DMS 273 (cell line): Measurements from ENCODE around the gene EEIG2.
A peak's percentile ranks its signal among the peaks of the same experiment; 100 is the strongest.
"Not testable (repeated sequence)": the region's sequence is repeated elsewhere in the genome, so short reads cannot be mapped to it uniquely, and the experiment has no call there.

Experiments used
- DNase-seq: peaks from one replicate; lab custom pipeline; 2025; ENCODE audit not compliant: unreplicated experiment; lab: John Stamatoyannopoulos, UW

Gene EEIG2

GRCh38 chr1:108559215-108560186 lies at the start of gene EEIG2:
EEIG2 (plus strand) TSS chr1:108560100; CDS start chr1:108560429, 329 bp downstream.
- DNase-seq: peak; percentile 94

- peak; percentile 9 for DNase-seq
Measured at GRCh38 chr1:108511764-108512163, 48.1 kb upstream of the EEIG2 start.

GRCh38 chr1:108512239-108513043 lies 47.5 kb upstream of the EEIG2 start:
- DNase-seq: peak; percentile 54

GRCh38 chr1:108513044-108513415 lies 46.9 kb upstream of the EEIG2 start:
- DNase-seq: no peak

GRCh38 chr1:108513914-108514313 lies 46.0 kb upstream of the EEIG2 start:
- DNase-seq: not testable (repeated sequence)

- DNase-seq: not testable (repeated sequence)
Measured at GRCh38 chr1:108517301-108517897, 42.5 kb upstream of the EEIG2 start.

- no peak for DNase-seq
Measured at GRCh38 chr1:108521990-108522393, 37.9 kb upstream of the EEIG2 start.

- DNase-seq: no peak
Measured at GRCh38 chr1:108523829-108524228, 36.1 kb upstream of the EEIG2 start.

- DNase-seq: no peak
Measured at GRCh38 chr1:108524676-108525075, 35.2 kb upstream of the EEIG2 start.

GRCh38 chr1:108527135-108527534 lies 32.8 kb upstream of the EEIG2 start:
- no peak for DNase-seq

- no peak for DNase-seq
Measured at GRCh38 chr1:108527837-108528236, 32.1 kb upstream of the EEIG2 start.

GRCh38 chr1:108531444-108531843 lies 28.5 kb upstream of the EEIG2 start:
- DNase-seq: peak; percentile 51

GRCh38 chr1:108532730-108533129 lies 27.2 kb upstream of the EEIG2 start:
- DNase-seq: no peak

GRCh38 chr1:108533351-108534083 lies 26.4 kb upstream of the EEIG2 start:
- no peak for DNase-seq

GRCh38 chr1:108534759-108535158 lies 25.1 kb upstream of the EEIG2 start:
- DNase-seq: no peak

GRCh38 chr1:108535315-108535897 lies 24.5 kb upstream of the EEIG2 start:
- DNase-seq: not testable (repeated sequence)

- not testable (repeated sequence) for DNase-seq
Measured at GRCh38 chr1:108536021-108536420, 23.9 kb upstream of the EEIG2 start.

GRCh38 chr1:108536791-108537190 lies 23.1 kb upstream of the EEIG2 start:
- peak; percentile 10 for DNase-seq

- peak; percentile 74 for DNase-seq
Measured at GRCh38 chr1:108537976-108538375, 21.9 kb upstream of the EEIG2 start.

- no peak for DNase-seq
Measured at GRCh38 chr1:108540977-108541376, 18.9 kb upstream of the EEIG2 start.
